Suprapubic skin (tissue), 4 donors: ENCODE results near the gene CCDC106.

Experiments used
- CTCF ChIP-seq, 2 donors: fragments of 200-600 bp in 1 of 2; fragments of 450-650 bp in 1 of 2; sonication (generic) in 1 of 2; IDR thresholded peaks; one replicate each; pipeline ENCODE4 v1.5.1; 2016 to 2019; ENCODE audit warnings: antibody characterized with exemption in 2 of 2, mild to moderate bottlenecking in 1 of 2, moderate library complexity in 1 of 2
- EP300 ChIP-seq: sonication (generic); formaldehyde crosslinking; IDR thresholded peaks from one replicate; pipeline ENCODE4 v1.6.1; 2017; ENCODE audit warnings: antibody characterized with exemption
- POLR2A ChIP-seq, 2 donors: fragments of 450-650 bp; IDR thresholded peaks; one replicate each; pipeline ENCODE4 v1.6.1; 2017; ENCODE audit warnings: antibody characterized with exemption in 2 of 2, mild to moderate bottlenecking in 2 of 2, moderate library complexity in 2 of 2
- POLR2AphosphoS5 ChIP-seq, 3 donors: sonication (generic); formaldehyde crosslinking; IDR thresholded peaks; one replicate each; pipeline ENCODE4 v1.6.1; 2017; ENCODE audit warnings: antibody characterized with exemption in 3 of 3

- TF ChIP-seq POLR2A (IDR thresholded peaks at IDR 0.05), result no peak
- TF ChIP-seq CTCF (IDR thresholded peaks at IDR 0.05), result no peak
- no peak for TF ChIP-seq EP300
- peak in 2 of 3 donors; percentile 8 to 29 for TF ChIP-seq POLR2AphosphoS5 (IDR thresholded peaks at IDR 0.05)
Observed at GRCh38 chr19:55598719-55599467, 49.1 kb upstream of the CCDC106 start.
